Fibroblast of lung (primary cell): ENCODE data around the gene AKAP9.

ENCODE experiments used
- EZH2 ChIP-seq: IDR thresholded peaks from 2 replicates; pipeline ENCODE4 v1.5.1; 2012; ENCODE audit warnings: low read length, control low read depth, mild to moderate bottlenecking; ENCODE audit errors: missing control alignments
- TF ChIP-seq, protein P1 (sequence below), 2 donors: IDR thresholded peaks in 1 of 2; conservative IDR thresholded peaks in 1 of 2; 1 replicate in 1 of 2; 2 replicates in 1 of 2; pipeline ENCODE4 v1.5.1; 2011 to 2012; ENCODE audit warnings: low read length in 2 of 2, control low read depth in 1 of 2, inconsistent platforms in 1 of 2, low read depth in 1 of 2, mild to moderate bottlenecking in 1 of 2

DNA sequence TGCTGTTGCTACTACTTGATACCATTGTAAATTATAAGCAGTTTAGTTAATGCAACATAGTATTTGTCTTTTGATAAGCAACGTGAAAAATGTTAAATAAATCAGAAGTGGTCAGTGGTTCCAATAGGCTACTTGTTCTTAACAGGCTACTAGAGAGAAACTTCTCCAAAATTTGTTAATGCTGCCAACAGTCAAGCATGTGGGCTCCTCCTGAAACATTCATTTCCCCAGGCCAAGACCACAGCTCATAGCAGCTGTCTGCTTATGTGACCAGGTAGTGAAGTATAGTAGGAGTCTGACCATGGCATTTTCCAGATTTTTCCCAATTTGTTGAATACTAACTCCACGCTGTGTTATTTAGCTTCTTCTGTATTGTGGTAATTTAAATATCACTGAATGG is 112.7 kb downstream of the AKAP9 start:
- TF ChIP-seq, protein P1, sequence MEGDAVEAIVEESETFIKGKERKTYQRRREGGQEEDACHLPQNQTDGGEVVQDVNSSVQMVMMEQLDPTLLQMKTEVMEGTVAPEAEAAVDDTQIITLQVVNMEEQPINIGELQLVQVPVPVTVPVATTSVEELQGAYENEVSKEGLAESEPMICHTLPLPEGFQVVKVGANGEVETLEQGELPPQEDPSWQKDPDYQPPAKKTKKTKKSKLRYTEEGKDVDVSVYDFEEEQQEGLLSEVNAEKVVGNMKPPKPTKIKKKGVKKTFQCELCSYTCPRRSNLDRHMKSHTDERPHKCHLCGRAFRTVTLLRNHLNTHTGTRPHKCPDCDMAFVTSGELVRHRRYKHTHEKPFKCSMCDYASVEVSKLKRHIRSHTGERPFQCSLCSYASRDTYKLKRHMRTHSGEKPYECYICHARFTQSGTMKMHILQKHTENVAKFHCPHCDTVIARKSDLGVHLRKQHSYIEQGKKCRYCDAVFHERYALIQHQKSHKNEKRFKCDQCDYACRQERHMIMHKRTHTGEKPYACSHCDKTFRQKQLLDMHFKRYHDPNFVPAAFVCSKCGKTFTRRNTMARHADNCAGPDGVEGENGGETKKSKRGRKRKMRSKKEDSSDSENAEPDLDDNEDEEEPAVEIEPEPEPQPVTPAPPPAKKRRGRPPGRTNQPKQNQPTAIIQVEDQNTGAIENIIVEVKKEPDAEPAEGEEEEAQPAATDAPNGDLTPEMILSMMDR (conservative IDR thresholded peaks at IDR 0.05 in 1 of 2, IDR thresholded peaks at IDR 0.05 in 1 of 2; ENCODE audit: low read depth in 1 of 2, low read length in 2 of 2), result no peak
- no peak for TF ChIP-seq EZH2
